GM19025 (cell line): ENCODE measurements around the gene TM4SF20.
"Not testable (repeated sequence)": the region's sequence is repeated elsewhere in the genome, so short reads cannot be mapped to it uniquely, and the experiment has no call there.

Source experiments
- ATAC-seq: cut with Tn5 transposase; IDR thresholded peaks from one replicate; pipeline ENCODE4 v1.9.1; 2021; ENCODE audit warnings: mild to moderate bottlenecking, low read depth, moderate library complexity; ENCODE audit not compliant: unreplicated experiment

The TM4SF20 gene

GRCh38 chr2:227370092-227370491, 9.0 kb downstream of the TM4SF20 start:
- no peak for ATAC-seq

- no peak for ATAC-seq
Measured at GRCh38 chr2:227368574-227368973, 10.5 kb downstream of the TM4SF20 start.

DNA sequence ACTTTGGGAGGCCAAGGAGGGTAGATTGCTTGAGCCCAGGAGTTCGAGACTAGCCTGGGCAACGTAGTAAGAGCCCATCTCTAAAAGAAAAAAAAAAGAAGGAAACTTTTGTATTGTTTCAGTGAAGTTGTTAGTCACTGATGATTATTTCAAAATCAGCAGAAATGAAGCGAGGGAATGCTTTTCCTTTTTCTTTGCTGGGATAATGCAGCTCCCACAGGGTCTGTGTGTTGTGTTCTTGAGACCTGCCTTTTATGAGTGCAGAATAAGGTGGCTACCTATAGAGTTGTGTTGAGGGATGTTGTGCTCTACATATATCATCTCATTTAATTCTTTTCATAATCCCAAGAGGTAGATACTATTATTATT, 11.7 kb downstream of the TM4SF20 start:
- no peak for ATAC-seq

DNA sequence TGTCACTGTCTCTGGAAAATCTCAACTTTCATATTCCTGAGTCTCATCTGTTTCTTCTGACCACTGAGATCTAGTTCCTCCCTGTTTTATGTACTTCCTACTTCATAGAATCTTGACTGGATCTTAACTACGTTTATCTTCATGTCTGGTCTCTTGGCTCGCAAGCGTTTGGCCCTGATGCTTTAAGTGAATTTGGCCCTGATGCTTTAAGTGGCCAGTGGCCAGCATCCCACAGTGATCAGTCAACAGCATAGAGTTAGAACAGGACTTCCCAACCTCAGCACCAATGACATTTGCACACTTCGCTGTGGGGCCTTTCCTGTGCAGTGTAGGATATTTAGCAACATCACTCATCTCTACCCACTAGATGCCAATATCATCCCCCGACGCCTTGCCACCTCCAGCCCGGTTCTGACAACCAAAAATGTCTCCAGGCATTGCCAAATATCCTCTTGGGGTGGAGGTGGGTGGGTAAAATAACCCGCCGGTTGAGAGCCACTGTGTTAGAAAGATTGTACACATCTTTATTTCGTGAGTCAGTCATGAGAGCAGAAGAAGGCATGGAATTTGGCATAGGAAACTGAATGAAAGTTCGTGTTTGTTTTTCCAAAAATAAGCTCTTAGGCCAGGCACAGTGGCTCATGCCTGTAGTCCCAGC, 12.2 kb downstream of the TM4SF20 start:
- ATAC-seq, result no peak

- ATAC-seq, result no peak
Measured at GRCh38 chr2:227365833-227366232, 13.3 kb downstream of the TM4SF20 start.

DNA sequence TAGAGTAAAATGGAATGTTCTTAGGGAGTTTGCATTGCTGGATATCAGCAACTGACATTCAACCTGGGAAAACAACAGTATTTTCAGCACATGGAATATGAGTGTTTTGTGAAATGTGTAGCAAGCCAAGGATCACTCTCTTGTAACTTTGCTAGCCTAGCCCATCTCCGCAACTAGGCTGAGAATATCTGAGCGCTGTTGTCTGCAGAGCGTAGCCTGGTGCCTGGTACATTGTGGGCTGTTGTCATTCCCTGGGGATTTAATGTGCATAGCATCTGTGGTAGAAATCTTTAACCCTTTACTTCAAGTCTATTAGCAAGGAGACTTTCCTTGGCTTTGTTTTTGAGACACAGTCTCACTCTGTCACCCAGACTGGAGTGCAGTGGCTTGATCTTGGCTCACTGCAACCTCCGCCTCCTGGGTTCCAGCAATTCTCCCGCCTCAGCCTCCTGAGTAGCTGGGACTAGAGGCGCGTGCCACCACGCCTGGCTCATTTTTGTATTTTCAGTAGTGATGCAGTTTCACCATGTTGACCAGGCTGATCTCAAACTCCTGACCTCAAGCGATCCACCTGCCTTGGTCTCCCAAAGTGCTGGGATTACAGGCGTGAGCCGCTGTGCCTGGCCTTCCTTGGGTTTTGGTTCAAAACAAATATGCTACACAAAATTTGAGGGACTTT, 14.4 kb downstream of the TM4SF20 start:
- ATAC-seq, result not testable (repeated sequence)

GRCh38 chr2:227363756-227364155, 15.3 kb downstream of the TM4SF20 start:
- ATAC-seq, result no peak

- ATAC-seq, result no peak
Measured at GRCh38 chr2:227360351-227360750, 18.8 kb downstream of the TM4SF20 start.

DNA sequence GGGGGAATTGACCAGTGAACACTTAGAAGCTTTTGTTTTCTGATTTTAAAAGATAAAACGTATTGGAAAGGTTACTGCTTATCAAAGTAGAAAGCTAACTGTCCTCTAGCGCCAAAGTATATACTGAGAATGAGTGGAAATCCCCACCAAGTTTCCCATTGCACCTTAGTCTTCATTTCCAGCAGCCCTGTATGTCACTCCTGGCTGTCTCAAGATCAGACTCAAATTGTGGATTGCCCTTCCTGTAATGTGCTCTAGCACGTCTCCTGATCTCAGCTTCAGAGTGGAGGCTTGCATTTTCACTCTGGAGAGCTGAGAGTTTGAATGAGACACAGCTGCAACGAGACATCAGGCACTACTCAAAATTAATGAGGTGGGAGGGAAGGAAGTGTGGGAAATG, 27.5 kb downstream of the TM4SF20 start:
- peak; percentile 82 for ATAC-seq

DNA sequence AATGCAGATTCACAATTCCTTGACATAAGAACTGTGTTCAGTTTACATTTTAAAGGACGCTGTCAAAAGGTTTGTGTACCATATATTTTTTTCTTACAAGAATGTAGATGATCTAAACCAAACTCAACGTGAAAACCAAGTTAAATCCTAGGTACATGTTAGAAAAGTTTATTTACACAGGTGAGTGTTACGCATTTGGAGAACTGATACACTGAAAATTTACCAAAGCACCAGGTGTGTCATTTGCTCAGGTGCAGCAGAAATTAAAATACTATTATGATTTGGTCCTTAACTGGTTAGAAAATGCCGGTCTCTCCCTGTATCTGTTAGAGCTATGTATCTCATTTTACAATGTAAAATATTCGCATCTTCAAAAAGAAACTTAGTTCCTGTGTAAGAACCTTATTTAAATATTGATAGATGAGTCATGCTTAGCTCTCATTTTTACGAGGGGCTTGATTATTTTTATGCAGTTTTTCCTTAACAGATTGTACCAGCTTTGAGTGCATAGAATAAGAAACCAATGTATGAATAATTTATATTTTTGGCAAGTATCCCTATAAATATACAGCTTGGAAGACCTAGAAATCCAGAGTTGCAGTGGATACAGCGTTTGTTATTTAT, 29.0 kb downstream of the TM4SF20 start:
- no peak for ATAC-seq

- no peak for ATAC-seq
Measured at GRCh38 chr2:227348324-227348723, 30.8 kb downstream of the TM4SF20 start.

DNA sequence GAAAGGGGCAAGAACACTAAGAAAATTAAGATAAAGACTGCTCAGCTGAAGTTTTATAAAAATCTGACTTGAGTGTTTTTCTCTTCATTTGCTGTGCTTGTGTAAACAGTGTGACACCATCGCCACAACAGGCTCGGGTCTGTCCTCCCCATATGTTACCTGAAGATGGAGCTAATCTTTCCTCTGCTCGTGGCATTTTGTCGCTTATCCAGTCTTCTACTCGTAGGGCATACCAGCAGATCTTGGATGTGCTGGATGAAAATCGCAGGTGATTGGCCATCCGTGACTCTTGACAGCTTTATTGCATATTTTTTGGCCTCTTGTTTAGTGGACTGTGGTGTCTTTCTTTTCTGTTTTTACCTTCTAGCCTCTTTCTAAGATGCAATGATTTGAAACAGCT, 32.0 kb downstream of the TM4SF20 start:
- no peak for ATAC-seq

DNA sequence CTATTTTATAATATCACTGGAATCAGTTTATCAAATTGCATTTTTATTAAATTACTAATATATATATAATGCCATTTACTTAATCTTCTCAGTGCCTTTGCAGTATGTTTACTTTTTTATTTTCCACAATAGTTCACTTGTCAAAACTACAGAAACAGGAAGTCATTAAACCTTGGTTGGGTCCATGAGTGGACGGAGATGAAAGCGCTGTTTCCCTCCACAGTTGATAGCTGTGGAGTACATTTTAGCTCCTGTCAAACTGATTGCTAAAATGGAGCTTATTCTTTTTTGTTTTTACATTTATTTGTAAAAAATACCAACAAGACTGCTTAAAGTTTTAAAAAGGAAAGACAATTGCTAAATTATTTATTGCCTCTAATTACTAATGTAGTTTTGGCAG, 34.9 kb downstream of the TM4SF20 start:
- ATAC-seq, result no peak

DNA sequence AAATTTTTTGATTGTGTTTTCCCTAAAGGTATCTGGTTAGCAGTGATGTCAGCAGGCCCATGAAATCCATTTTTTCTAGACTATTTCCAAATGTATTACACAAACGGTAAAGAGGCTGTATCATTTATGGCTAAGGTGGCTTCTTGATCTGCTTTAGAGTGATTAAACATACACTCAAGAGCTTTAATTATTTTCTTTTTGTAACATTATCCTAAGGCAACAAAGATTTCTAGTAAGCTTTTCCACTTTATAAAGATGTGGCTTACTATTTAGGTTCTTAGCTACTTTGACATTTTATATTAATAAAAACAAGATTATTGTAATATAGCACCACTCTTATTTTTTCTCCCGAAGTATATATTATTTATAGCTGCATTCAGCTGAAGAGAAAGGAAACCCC, 37.6 kb downstream of the TM4SF20 start:
- no peak for ATAC-seq

- ATAC-seq, result no peak
Measured at GRCh38 chr2:227340106-227340505, 39.0 kb downstream of the TM4SF20 start.

DNA sequence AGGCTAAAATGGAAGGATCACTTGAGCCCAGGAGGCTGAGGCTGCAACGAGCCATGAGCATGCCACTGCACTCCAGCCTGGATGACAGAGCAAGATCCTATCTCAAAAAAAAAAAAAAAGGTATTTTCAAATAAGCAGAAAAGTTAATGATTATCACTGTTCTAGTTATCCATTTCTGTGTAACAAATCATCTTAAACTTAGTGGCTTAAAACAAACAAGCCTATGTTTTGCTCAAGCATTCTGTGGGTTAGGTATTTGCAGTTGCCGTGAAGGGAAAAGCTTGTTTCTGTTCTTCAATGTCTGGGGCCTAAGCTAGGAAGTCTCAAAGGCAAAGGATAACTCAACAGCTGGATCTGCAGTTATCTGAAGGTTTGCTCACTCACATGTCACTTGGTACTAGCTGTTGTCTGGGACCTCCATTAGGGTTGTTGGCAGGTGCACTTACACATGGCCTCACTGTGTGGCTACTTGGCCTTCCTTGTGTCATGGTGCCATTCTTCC, 40.0 kb downstream of the TM4SF20 start:
- ATAC-seq, result no peak

GRCh38 chr2:227337442-227337841, 41.7 kb downstream of the TM4SF20 start:
- no peak for ATAC-seq

DNA sequence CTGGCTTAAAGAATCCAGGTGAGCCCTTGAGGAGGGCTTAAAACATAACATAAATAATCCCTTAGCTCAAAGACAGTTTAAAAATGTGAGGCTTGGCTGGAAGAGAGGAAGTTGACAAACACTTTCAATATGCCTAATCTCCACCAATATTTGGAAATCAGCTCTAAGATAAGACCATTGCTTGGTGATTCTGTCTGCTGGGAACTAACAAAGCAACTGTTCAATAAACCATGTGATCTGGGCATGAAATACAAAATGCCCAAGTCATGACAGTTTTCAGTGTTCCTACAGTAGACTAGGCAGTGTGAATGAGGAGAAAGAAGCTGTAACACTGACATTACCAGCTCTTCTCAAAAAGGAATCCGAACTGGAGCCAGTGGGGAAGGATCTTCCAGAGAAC, 43.4 kb downstream of the TM4SF20 start:
- no peak for ATAC-seq

- no peak for ATAC-seq
Measured at GRCh38 chr2:227326783-227327182, 52.3 kb downstream of the TM4SF20 start.

DNA sequence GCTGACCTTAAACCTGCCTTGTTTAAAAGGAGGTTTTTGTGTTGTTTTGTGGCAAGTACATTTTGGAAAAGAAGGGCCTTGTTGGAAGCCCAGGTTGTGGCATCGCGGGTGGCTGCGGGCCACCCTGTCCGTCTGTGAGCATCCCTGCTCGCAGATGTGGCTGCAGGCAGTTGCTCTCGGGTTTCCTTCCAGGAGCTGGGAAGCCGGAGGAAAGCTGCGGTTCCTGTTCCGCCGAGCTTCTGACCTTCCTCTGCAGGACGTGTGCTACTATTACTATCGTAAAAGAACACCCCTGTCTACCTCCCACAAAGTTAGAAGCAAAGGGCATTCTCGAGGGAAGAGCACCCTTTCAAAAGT, 53.3 kb downstream of the TM4SF20 start:
- no peak for ATAC-seq

DNA sequence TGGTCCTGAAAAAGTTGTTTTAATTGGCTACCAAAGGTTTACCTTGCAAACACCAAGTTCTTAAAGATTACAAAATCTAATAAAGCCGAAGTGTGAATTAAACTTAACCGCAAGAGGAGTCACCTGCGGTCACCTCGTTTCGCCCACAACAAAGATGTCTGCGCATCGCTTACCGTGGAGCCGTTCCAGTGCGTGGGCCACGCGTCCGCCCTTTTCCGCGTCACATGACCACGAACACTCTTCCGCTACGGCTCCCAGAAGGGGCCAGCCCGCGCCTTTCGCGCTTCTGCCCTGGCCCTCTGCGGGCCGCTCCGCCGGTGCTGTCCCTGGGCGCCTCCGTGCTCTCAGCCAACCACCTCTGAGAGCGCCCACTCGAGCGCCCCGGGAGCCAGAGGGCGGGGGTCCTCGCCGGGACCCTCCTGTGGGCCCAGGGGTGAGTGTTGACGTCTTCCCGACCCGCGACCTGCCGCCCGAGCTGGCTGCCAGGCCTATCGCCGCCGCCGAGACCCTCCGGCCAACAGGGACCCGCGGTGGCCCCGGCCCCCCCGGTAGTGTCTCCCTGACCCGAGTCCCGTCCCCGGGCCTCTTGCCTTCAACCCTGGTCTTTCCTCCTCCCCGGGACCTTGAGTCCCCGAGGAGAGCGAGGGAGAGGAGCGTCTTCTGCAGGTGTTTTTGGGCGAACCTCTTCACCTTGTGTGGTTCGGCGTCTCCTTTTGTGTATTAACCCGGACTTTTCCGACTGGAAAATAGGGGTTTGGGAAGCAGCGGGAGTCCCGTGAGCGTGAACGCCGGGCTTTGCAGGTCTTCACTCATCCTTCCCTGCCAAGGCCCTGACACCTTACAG, 53.9 kb downstream of the TM4SF20 start, which contains the start of gene MFF:
Gene MFF, plus strand, starts transcription at position 257 of the 844 bp plus-strand sequence. CDS start 5,415 bp downstream, outside the sequence.
- ATAC-seq, result peak; percentile 98
